Measurements from ENCODE around the gene ADCY6.

The ADCY6 gene

DNA sequence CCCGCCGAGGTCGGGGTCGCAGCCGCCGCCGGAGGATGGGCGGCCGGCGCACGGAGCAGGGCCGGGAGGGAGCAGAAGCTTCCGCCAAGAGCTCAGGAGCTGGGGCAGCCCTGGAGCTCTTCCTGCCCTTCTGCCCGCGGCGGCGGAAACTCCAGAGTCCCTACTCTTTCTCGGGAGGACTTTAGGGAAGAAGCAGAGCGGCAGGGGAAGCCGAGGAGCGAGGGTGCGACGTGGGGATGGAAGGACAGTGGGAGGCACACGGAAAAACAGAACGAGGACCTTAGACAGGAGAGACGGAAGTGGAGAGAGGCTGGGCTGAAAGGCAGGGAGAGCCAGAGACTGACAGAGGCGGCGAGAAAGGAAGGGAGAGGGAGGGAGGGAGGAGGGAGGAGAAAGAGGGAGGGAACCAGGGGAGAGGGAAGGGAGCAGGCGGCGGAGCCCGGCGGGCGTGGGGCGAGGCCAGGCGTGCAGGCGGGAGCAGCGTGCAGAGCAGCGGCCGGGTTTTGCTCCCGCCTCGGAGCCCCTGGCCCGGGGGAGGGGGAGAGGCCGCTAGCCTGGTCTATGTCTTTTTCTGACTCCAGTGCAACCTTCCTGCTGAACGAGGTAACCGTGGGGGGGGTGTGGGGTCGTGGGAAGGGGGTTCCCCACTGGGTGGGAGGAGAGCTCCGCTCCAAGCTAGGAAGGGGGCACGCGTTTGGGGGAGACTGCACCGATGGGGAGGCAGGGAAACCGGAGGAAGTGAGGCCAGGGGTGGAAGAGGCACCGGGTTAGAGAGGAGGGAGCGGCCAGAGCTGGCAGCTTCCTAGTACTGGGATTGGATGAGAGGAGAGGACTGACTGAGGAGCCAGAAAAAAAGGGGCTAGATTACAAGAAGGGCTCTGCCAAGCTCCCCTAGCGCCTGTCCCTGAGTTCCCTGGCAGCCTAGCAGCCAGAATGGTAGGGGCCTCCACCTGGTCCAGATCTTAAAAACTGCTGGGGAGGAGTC is 26.5 kb upstream of the ADCY6 start:
- DNase-seq = peak; percentile 27

GRCh38 chr12:48814262-48815125 is 25.6 kb upstream of the ADCY6 start:
- peak; percentile 77 for DNase-seq

GRCh38 chr12:48813465-48814261 is 24.8 kb upstream of the ADCY6 start:
- DNase-seq = no peak

- no peak for DNase-seq
These were observed 23.5 kb upstream of the ADCY6 start for GRCh38 chr12:48812389-48812788.

- no peak for DNase-seq
These were observed 22.7 kb upstream of the ADCY6 start for GRCh38 chr12:48811437-48812090.

DNA sequence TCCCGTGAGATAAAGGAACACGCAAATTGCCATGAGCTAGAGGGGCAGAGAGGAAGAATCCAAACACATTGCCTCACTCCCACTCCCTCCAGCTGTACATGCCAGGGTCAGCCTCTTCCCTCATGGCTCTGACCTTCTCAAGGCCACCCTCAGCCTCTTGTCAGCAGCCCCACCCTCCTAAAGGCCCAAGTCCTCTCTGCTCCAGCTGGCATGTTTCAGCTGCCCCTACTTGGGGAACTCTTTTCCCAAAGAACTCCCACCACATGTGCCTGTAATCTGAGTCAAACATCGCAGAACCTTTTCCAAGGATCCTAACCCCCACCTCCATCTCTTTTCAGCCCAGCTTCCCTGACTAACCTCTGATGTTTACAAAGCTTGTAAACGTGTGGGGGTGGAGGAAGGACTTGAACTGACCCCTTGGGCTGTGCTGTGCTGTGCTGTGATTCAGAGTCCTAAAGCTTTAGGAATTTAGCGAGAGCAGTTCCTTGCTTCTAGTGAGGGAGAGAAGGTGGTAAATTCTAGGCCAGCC is 22.1 kb upstream of the ADCY6 start:
- no peak for DNase-seq

DNA sequence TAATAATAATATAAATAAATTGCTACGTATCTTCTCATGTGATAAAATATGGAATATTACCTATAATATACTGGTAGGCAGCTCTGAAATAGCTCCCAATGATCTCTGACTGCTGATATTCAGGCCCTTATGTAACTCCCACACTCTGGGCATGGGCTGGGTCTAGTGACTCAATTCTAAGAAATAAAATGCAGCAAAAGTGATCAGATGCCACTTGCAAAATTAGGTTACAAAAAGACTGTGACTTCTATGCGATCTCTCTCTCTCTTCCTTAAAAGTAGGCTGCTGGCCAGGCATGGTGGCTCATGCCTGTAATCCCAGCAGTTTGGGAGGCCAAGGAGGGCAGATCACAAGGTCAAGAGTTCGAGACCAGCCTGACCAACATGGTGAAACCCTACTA is 19.1 kb upstream of the ADCY6 start:
- no peak for DNase-seq

- no peak for DNase-seq
These were observed 14.8 kb upstream of the ADCY6 start for GRCh38 chr12:48803675-48804074.

DNA sequence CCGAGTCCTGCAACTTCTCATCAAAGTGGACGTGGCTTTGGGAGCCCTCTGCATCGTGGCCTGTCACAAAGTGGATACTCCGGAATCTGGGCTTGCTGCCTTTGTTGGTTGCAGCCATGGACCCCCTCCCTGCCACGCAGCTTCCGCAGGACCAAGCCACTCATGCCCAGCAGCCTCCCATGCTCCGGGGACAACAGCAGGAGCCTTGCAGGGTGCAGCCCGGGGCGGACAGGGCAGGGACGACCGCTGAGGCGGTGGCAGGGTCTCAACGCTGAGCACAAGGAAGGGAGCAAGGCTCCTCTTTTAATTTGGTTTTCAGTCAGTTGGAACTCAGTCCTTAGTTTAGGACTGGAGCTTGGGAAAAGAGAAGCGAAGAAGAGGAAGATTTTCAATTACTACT is 12.1 kb upstream of the ADCY6 start:
- no peak for DNase-seq

DNA sequence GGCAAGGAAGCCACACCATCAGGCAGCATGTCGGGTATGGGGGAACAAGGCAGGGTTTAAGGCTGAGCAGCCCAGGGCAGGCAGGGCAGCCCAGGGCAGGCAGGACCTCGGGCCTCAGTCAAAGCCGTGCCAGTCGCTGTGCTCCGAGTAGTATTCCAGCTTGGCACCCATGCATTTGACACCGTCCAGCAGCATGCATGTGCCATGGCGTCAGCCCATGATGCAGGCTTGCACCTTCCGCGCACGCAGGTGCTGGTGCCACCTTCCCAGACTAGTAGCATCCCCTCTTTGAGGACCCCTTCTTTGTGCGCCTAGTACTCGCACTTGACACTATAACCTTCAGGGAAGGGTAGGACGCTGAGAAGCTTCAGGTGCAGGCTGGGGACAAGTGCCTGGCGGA is 11.6 kb upstream of the ADCY6 start:
- DNase-seq = no peak

DNA sequence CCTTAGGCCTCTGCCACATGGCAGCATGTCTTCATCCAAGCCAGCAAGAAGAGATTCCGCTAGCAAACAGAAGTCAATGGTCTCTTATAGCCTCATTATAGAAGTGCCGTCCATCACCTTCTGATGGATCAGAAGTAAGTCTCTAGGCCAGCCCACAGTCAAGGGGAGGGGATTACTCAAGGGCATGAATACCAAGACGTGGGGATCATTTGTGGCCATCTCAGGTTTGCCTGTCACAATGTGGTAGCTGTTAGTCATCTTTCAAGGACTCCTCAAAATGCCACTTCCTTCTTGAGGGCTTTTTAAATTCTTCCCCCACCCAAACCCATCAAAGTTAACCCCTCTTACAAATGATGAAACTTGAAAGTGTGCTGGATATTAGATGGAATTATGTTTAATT is 8.1 kb upstream of the ADCY6 start:
- no peak for DNase-seq

DNA sequence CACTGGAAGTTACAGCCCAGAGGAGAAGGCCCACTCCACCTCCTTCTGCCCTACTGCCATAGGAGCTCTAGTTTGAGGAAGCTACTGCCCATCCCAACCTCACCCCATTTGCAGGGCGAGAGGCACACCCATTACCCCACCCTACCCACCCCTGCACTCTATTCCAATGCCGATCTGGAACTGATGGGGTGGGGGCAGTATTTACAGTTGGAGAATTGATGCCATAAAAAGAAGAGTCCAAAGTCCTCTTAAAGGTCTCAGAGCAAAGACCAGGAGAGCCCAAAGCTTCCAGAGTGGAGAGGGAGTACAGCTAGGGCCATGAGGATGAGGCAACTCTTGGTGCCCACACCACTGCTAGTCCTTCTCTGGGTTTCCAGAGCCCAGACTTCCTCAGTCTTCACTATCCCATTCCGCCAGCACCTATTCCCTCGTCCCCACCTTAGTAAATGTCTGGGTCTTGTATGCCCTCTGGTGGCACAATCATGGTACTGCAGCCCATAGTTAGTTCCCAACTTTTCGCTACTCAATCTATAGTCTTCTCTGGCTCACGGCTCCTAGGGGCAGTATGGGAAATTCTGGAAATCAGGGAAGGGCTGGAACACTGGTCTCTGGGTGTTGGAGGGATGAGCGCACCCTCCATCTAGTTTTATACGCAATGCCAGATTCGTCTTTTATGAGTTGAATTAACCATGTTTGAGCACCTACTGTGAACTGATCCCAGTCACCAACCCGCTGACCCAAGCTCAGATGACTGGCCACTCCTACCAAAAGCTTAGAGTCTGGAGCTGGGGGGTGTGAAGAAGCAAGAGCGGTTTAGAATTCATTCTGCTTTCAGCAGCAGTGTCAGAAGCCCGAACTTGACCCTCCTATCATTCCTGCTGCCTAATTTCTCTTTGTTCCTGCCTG is 6.9 kb upstream of the ADCY6 start:
- DNase-seq = peak; percentile 30

DNA sequence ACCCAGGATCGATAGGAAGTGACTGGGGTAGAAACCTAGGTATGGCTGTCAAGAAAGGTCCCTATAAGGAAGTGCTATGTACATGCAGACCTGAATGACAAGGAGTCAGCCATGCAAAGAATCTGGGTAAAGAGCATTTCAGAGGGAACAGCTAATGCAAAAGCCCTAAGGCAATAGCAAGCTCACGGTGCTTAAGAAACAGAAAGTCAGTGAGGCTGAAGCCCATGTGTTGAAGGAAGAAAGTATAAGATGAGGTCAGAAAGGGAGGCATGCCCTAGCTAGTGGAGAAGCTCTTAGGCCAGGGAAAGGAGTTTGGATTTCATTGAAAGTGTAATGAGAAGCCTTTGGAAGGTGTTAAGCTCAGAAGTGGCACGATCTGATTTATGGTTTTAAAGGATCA is 6.0 kb upstream of the ADCY6 start:
- no peak for DNase-seq

GRCh38 chr12:48793696-48794095 is 4.8 kb upstream of the ADCY6 start:
- no peak for DNase-seq

DNA sequence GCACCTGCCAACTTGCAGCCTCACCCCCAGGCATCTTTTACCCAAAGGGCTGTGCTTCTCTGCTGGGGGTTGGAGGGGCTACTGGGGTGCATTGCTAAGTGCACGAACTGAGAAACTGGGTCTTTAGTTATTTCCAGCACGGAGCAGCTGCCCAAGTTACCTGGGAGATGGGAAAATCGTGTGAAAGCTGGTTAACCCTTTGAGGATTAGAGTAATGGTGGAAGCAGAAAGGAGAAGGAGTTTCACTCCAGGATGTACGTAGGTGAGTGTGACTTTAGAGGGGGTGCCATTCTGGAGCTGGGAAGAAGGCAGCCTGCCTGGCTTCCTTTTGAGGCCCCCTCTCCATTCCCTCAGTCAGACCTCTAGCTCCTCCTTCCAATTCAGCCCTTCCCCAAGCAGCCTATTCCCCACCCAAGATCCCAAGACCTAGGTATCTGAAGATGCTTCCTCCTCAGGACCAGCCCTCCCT is 1.0 kb upstream of the ADCY6 start:
- DNase-seq = no peak

DNA sequence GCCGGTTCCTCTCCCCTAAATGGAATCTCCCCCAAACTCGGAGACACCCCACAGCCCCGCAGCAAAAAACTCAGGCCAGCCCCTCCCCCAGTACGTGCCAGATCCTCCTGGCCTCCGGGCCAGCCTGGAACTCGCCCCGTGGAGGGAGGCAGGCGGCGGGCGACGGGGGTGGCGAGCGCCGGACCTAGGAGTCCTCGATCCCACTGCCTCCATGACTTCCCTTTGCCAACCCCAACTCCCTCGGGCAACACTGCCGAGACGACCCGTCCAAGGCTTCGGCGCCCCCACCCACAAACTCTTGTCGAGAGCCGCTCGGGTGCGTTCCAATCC is 400 bp downstream of the ADCY6 start:
- DNase-seq = no peak

- DNase-seq = no peak
These were observed 932 bp downstream of the ADCY6 start for GRCh38 chr12:48787791-48788523.

GRCh38 chr12:48786591-48787544 is 2.0 kb downstream of the ADCY6 start:
- DNase-seq = no peak

DNA sequence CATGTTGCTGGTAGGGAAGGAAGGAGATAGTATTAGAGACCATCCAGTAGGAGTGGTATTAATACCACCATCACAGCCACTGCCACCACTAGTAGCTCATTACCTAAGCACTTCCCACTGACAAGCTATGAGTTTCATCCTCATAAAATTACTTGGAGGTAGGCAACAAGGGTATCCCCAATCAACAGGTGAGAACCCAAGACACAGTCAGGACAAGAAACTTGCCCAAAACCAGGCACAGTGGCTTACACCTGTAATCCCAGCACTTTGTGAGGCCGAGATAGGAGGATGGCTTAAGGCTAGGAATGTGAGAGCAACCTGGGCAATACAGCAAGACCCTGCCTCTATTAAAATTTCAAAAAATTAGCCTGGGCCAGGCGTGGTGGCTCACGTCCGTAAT is 5.5 kb downstream of the ADCY6 start:
- no peak for DNase-seq

Measured in CD4-positive, alpha-beta T cell treated with Interleukin-15 for 1 hour (primary cell).